ENCODE results near the gene LINGO3.

The LINGO3 gene

GRCh38 chr19:2326699-2327360 lies 18.9 kb upstream of the LINGO3 start:
- Histone ChIP-seq H3K36me3 (peaks cover 8 to 44% (median 34%) of the 10 kb centered on the region in 3 donors), H3K4me3 (no peak overlapping the region), H3K27me3 (no peaks in the 10 kb centered on the region), H3K9me3 (no peaks in the 10 kb centered on the region), H3K27ac (no peak overlapping the region), H3K4me1 (peaks cover 0 to 53% (median 32%) of the 10 kb centered on the region in 4 donors)
- TF ChIP-seq CTCF (IDR thresholded peaks at IDR 0.05): no peak
- intact Hi-C loops (cut with DNase I; ENCODE audit: low total_unique reads): loop anchor here (5.0 kb wide), 1 partner anchor 165 kb away; the partner anchor contains the start of gene DOT1L
- DNase-seq: no peak

- TF ChIP-seq CTCF (IDR thresholded peaks at IDR 0.05): no peak
- H3K27ac ChIP-seq: no peak overlapping the region
- no peak overlapping the region for H3K4me3 ChIP-seq
- peaks cover 0 to 39% (median 28%) of the 10 kb centered on the region in 4 donors for H3K4me1 ChIP-seq
- no peaks in the 10 kb centered on the region for H3K9me3 ChIP-seq
- no peaks in the 10 kb centered on the region for H3K27me3 ChIP-seq
- H3K36me3 ChIP-seq: peaks cover 8 to 58% (median 42%) of the 10 kb centered on the region in 3 donors
- intact Hi-C loops (cut with DNase I; ENCODE audit: low total_unique reads): loop anchor here (5.0 kb wide), 1 partner anchor 163 kb away; the partner anchor contains the start of gene DOT1L
- DNase-seq: no peak
Observed at GRCh38 chr19:2325281-2326046, 17.5 kb upstream of the LINGO3 start.

- H3K27ac ChIP-seq: no peak overlapping the region
- H3K27me3 ChIP-seq: no peaks in the 10 kb centered on the region
- no peak for DNase-seq
- peaks cover 0 to 30% (median 19%) of the 10 kb centered on the region in 4 donors for H3K4me1 ChIP-seq
- no peak overlapping the region for H3K4me3 ChIP-seq
- no peak for TF ChIP-seq CTCF (IDR thresholded peaks at IDR 0.05)
- intact Hi-C loops (cut with DNase I; ENCODE audit: low total_unique reads): no loop called here
- peaks cover 8 to 58% (median 42%) of the 10 kb centered on the region in 3 donors for H3K36me3 ChIP-seq
- no peaks in the 10 kb centered on the region for H3K9me3 ChIP-seq
Observed at GRCh38 chr19:2324220-2324948, 16.4 kb upstream of the LINGO3 start.

- Histone ChIP-seq H3K36me3 (peaks cover 8 to 58% (median 42%) of the 10 kb centered on the region in 3 donors), H3K27ac (no peak overlapping the region), H3K4me1 (peaks cover 0 to 24% (median 15%) of the 10 kb centered on the region in 4 donors), H3K9me3 (no peaks in the 10 kb centered on the region), H3K4me3 (no peak overlapping the region), H3K27me3 (no peaks in the 10 kb centered on the region)
- no peak for TF ChIP-seq CTCF (IDR thresholded peaks at IDR 0.05)
- DNase-seq: no peak
- intact Hi-C loops (cut with DNase I; ENCODE audit: low total_unique reads): no loop called here
Observed at GRCh38 chr19:2323707-2324106, 15.8 kb upstream of the LINGO3 start.

GRCh38 chr19:2321565-2322283 lies 13.8 kb upstream of the LINGO3 start:
- no peak for TF ChIP-seq CTCF (IDR thresholded peaks at IDR 0.05)
- intact Hi-C loops (cut with DNase I; ENCODE audit: low total_unique reads): no loop called here
- Histone ChIP-seq H3K27ac (no peak overlapping the region), H3K4me1 (peaks cover 0 to 11% (median 5%) of the 10 kb centered on the region in 4 donors), H3K36me3 (peaks cover 8 to 58% (median 42%) of the 10 kb centered on the region in 3 donors), H3K4me3 (no peak overlapping the region), H3K27me3 (no peaks in the 10 kb centered on the region), H3K9me3 (no peaks in the 10 kb centered on the region)
- no peak for DNase-seq
